Endometrial microvascular endothelial cells (primary cell): ENCODE data around the gene ANXA2. TPM values are rescaled to one million over a fixed set of nuclear protein-coding genes. Genes with fewer than 3 reads are reported as not detected.
"Not testable (repeated sequence)": the region's sequence is repeated elsewhere in the genome, so short reads cannot be mapped to it uniquely, and the experiment has no call there.

Experiments
- in situ Hi-C: cut with HindIII; loops from 2 replicates; pipeline ENCODE4 v1.10.0; 2017; ENCODE audit warnings: low sequenced_read_pairs, low pct_unique_long_range_greater_than_20kb; ENCODE audit errors: inconsistent ontology term
- total RNA-seq: library from RNA; depleted of rRNA; stranded (reverse); fragments of >200 nt; gene quantifications from one replicate; pipeline ENCODE4 v1.2.3, GENCODE V29; 2015; ENCODE audit errors: inconsistent ontology term

Gene ANXA2
- total RNA-seq, 1 donor from 2014 or later, result 5,865 TPM

- in situ Hi-C loops, result no loop called here
Observed at GRCh38 chr15:60353245-60353920, 44.4 kb downstream of the ANXA2 start.

DNA sequence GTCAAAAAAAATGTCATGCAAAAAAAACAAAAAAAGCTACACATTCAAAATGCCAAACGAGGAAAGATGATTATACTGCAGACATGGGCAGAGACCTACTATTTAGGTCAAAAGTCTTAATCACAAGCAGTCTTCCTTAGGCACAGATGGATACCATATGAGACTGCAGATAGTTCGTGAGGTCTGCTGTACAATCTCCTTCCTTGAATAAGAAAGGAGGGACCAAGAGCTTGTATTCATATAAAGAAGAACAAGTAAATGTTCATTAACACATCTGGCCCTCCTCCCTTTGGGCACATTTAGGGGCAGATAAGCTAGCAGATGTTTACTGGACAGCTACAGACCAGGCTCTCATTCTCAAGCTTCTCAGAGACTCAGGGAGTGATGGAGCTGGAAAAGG, 45.3 kb downstream of the ANXA2 start:
- in situ Hi-C loops, result no loop called here

- in situ Hi-C loops, result no loop called here
Observed at GRCh38 chr15:60351066-60351465, 46.7 kb downstream of the ANXA2 start.

DNA sequence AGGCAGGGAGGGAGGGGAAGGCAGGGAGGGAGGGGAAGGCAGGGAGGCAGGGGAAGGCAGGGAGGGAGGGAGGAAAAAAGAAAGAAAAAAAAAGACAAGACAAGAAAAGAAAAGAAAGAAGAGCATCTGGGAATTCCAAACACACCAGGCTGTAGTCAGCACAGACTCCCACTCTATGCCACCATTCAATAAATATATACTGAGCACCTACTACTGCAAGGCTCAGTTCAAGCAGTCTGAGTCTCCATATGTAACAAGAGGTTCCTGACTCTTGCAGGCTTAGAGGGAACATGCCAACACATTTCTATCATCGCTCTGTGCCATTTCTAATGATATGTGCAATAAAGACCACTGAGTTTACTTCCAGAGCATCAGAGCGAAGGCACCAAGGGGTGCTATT, 47.7 kb downstream of the ANXA2 start:
- in situ Hi-C loops, result no loop called here

GRCh38 chr15:60349589-60349988, 48.2 kb downstream of the ANXA2 start:
- in situ Hi-C loops, result no loop called here

DNA sequence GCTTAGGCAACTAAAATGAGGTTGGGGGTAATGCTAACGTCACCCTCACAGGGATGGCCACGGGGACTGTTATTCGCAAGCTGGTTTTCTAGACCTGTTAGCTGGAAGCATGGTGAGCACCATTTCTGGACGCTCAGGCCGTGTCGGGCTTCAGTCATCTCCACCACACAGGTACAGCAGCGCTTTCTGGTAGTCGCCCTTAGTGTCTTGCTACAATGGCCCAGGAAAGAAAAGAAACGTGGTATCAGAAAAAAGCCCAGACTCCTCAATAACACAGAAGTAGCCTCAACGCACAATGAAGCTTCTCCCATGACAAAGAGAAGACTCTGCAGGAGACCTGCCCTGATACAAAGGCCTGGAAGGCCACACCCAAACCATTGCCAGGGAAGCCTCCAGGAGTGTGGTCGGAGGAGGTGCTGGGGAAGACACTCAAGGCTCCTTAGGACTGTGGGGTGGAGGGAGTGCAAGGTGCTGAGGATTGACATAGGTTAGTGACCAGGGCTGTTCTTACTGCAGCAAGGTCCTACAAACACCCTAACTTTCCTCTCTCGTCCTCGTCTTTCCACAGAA, 50.2 kb downstream of the ANXA2 start:
- in situ Hi-C loops, result no loop called here

DNA sequence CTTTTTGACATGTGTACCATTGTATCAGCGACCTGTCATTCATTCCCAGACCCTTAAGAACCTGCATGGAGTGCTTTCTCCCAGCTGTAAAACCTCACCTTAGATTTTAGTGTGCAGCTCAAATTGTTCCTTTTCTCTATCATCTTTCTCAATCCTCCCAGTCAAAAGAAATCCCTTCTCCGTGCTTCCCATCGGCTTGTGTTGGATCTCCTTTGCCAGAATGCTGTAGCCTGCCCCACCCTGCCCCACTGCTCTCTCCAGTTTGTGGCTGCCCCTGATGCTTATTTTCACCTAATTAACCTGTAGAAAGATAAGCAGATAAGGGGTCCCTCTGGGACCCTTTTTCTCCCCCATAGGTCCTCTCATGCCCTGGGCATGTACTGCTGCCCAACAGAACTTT, 51.1 kb downstream of the ANXA2 start:
- in situ Hi-C loops, result no loop called here

- in situ Hi-C loops, result no loop called here
Observed at GRCh38 chr15:60346077-60346476, 51.7 kb downstream of the ANXA2 start.

DNA sequence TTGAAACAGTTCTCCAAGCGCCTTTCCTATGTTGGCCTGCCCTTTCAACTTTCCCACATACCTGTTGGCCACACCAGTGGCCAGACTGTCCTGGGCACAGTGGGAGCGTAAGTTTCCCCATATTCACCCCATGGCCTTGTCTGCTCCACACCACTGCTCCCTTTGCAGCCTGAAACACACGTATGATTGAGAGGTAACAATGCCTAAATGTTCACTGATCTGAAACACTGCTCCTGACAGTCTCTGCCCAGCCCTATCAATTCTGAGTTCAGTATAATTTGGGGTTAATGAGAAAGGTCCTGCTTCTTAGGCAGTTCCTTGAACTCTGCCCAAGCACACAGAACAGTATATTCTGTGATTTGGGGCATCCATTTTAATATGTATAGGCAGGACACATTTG, 52.2 kb downstream of the ANXA2 start:
- in situ Hi-C loops, result no loop called here

DNA sequence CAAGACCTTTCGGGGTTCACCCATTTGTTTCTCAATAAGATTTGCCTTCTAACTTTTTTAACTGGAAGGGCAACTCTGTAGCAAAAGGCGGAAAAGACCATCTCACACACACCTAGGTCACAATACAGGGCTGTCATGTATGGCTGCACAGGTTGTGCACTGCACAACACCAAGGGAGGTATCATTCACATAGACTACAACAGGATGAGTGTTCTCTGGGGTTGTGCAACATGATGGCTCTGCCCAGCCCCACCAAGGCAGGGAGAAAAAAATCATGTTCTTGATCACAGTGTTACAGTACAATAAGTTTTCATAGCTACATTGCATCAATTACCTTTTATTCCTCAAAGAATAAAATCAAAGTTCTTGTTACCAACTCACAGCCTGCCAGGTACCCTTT, 52.8 kb downstream of the ANXA2 start:
- in situ Hi-C loops, result no loop called here

- in situ Hi-C loops, result no loop called here
Observed at GRCh38 chr15:60344461-60344860, 53.3 kb downstream of the ANXA2 start.

DNA sequence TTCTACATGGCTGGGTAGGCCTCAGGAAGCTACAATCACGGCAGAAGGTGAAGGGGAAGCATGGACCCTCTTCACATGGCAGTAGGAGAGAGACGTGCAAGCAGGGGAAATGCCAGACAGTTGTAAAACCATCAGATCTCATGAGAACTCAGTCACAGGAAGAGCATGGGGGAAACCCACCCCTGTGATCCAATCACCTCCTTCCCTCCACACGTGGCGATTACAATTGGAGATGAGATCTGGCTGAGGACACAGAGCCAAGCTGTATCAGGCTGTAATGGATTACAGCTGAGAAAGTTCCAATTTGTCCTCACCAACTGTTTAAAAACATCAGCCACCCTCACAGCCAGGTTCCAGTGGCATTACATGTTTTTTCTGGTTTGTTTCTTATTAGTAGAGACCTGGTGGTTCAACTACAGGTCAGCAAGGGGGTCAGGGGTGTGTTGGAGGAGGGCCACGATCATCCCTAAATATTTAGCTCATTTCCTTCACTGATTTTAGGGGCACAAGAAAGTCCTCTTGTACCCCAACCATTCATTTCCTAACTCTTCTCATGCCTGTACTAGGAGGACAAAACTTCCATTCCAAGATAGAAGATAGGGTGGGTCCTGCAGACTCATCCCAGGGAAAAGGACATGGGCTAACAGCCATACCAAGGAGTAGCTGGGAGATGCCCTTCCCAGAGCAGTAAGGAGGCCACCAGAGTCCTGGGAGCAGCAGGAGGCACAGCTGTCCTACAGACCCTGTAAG, 54.4 kb downstream of the ANXA2 start:
- in situ Hi-C loops, result no loop called here

DNA sequence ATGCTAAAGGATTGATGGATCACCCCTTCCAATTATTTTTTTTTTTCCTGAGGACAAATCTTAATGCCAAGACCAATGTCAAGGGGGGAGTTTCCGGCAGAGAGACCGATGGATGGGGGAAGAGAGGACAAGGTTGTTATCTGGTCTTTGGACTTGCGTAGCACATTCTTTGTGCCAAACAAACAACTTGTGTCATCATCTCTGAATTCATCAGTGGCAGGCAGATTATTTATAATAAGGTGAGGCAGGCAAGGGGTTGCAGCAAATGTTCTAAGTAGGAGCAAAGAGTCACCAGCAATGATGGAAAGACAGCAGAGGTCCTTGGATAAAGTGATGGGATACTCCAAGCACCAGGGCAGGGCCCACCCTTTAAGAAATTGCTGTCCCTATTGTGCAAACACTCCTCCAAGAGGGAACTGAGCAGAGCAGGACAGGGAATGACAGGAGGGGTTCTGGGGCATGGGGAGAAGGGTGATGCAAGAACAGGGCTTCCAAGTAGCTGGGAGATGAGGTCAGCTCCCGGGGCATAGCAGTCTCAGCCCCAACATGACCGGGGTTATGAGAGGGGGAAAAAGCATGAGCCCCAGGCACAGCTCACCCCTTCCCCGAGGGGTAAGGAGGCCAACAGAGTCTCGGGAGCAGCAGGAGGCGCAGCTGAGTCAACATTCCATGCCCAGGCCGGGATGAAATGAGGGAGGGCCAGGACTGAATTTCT, 57.4 kb downstream of the ANXA2 start:
- in situ Hi-C loops, result no loop called here

- in situ Hi-C loops, result no loop called here
Observed at GRCh38 chr15:60339236-60339635, 58.5 kb downstream of the ANXA2 start.

DNA sequence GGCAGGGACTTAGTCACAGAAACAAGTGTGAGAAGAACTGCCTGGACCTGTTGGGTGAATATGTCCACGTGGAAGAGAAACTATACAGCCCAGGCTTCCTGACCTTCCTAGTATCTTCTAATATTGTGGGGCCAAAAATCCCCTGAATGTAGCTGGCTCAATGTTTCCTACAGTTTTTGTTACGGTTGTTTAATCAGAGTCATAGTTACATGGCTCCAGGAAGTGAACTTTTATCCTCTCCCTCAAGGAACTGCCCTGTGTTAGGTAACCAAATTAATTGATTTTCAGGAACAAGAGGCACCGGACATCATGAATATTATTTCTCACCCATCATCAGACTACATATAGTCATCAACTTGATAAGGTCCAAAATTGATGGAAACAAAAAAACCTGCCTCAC, 59.0 kb downstream of the ANXA2 start:
- in situ Hi-C loops, result no loop called here

GRCh38 chr15:60337076-60337475, 60.7 kb downstream of the ANXA2 start:
- in situ Hi-C loops, result no loop called here

- in situ Hi-C loops, result not testable (repeated sequence)
Observed at GRCh38 chr15:60335296-60335695, 62.5 kb downstream of the ANXA2 start.

GRCh38 chr15:60328852-60329443, 68.8 kb downstream of the ANXA2 start:
- in situ Hi-C loops, result no loop called here
